ENCODE measurements around the gene THSD4. TPM values are rescaled to one million over a fixed set of nuclear protein-coding genes. Genes with fewer than 3 reads are reported as not detected.

The THSD4 gene
- total RNA-seq, 1 experiment from 2014 or later = 29.3 TPM

DNA sequence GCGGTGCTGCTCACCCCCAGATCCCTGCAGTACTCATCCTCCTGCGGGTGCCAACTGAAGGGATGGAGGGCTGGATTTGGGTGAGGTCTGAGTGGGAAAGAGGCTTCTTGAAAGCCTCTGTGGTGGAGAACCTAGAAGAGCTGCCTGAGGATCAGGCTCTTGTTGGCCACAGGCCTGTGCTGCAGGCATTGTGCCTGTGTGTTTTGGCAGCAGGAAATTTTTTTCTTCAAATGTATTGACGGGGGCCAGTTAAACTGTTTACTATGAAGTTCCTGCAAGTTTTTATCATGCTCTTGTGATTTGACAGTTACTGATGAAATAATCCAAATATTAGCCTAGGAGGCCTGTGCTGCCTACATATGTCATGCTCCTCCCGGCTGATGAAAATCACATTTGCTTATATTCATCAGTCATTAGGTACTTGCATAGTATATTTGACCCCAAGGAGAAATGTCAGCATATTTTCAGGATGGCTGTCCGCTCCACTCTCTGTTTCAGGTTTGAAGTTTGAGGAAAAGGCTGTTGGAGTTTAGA lies 103.1 kb downstream of the THSD4 start:
- no peak overlapping the region for H3K4me2 ChIP-seq
- no peak overlapping the region for H2AFZ ChIP-seq
- H4K20me1 ChIP-seq (ENCODE audit: insufficient read depth) = no peaks in the 10 kb centered on the region
- H3K27ac ChIP-seq = no peak overlapping the region
- CTCF ChIA-PET = no interaction called here
- H3K4me3 ChIP-seq = no peak overlapping the region
- H3F3A ChIP-seq (ENCODE audit: insufficient read depth, low read depth) = no peaks in the 10 kb centered on the region
- H3K9me2 ChIP-seq (ENCODE audit: insufficient read depth) = no peaks in the 10 kb centered on the region
- TF ChIP-seq, protein P1, sequence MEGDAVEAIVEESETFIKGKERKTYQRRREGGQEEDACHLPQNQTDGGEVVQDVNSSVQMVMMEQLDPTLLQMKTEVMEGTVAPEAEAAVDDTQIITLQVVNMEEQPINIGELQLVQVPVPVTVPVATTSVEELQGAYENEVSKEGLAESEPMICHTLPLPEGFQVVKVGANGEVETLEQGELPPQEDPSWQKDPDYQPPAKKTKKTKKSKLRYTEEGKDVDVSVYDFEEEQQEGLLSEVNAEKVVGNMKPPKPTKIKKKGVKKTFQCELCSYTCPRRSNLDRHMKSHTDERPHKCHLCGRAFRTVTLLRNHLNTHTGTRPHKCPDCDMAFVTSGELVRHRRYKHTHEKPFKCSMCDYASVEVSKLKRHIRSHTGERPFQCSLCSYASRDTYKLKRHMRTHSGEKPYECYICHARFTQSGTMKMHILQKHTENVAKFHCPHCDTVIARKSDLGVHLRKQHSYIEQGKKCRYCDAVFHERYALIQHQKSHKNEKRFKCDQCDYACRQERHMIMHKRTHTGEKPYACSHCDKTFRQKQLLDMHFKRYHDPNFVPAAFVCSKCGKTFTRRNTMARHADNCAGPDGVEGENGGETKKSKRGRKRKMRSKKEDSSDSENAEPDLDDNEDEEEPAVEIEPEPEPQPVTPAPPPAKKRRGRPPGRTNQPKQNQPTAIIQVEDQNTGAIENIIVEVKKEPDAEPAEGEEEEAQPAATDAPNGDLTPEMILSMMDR (conservative IDR thresholded peaks at IDR 0.05) = no peak
- TF ChIP-seq EZH2 (IDR thresholded peaks at IDR 0.05; ENCODE audit: low read depth) = no peak
- H3K4me1 ChIP-seq (replicated peaks; ENCODE audit: insufficient read depth) = no peaks in the 10 kb centered on the region
- H3K79me2 ChIP-seq (ENCODE audit: low read depth) = no peaks in the 10 kb centered on the region
- DNase-seq = no peak
- H3K9me3 ChIP-seq (ENCODE audit: insufficient read depth, low read depth) = no peaks in the 10 kb centered on the region
- intact Hi-C loops (cut with micrococcal nuclease; ENCODE audit: unreplicated experiment) = no loop called here
- POLR2A ChIA-PET (ENCODE audit: unreplicated experiment) = no interaction called here
- BruUV-seq (replicated peaks) = no TSS peak
- no peaks in the 10 kb centered on the region for H3K27me3 ChIP-seq (ENCODE audit: insufficient read depth, low read depth)
- H3K36me3 ChIP-seq (ENCODE audit: low read depth) = no peaks in the 10 kb centered on the region

DNA sequence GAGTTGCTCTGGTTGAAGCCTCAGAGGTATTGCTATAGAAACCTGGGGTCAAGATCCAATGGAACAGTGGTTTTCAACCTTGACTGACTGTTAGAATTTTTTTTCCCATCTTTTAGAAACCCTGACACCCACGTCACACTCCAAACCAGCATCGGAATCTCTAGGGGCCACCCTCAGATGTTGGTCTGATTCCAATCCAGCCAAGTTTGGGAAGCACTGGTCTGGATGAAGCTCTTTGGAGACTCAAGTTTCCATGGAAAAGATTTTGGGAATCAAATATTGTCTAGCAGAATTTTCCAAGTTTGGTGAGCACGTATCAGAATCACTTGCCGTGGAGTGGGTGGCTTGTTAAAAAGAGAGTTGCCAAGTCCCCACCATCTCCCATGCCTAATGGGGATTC lies 103.8 kb downstream of the THSD4 start:
- intact Hi-C loops (cut with micrococcal nuclease; ENCODE audit: unreplicated experiment) = no loop called here
- H3K36me3 ChIP-seq (ENCODE audit: low read depth) = no peaks in the 10 kb centered on the region
- POLR2A ChIA-PET (ENCODE audit: unreplicated experiment) = no interaction called here

GRCh38 chr15:71219645-71220044 lies 104.4 kb downstream of the THSD4 start:
- no peak overlapping the region for H3K4me2 ChIP-seq
- intact Hi-C loops (cut with micrococcal nuclease; ENCODE audit: unreplicated experiment) = no loop called here
- POLR2A ChIA-PET (ENCODE audit: unreplicated experiment) = no interaction called here

More for the DNA sequence above, 103.8 kb downstream of the THSD4 start:
- Histone ChIP-seq H3K9me2 (ENCODE audit: insufficient read depth) (no peaks in the 10 kb centered on the region), H3K27me3 (ENCODE audit: insufficient read depth, low read depth) (no peaks in the 10 kb centered on the region), H4K20me1 (ENCODE audit: insufficient read depth) (no peaks in the 10 kb centered on the region), H3F3A (ENCODE audit: insufficient read depth, low read depth) (no peaks in the 10 kb centered on the region), H3K9me3 (ENCODE audit: insufficient read depth, low read depth) (no peaks in the 10 kb centered on the region), H3K4me2 (no peak overlapping the region), H3K4me3 (no peak overlapping the region), H3K27ac (no peak overlapping the region), H3K4me1 (replicated peaks; ENCODE audit: insufficient read depth) (no peaks in the 10 kb centered on the region), H3K79me2 (ENCODE audit: low read depth) (no peaks in the 10 kb centered on the region), H2AFZ (no peak overlapping the region)
- CTCF ChIA-PET = no interaction called here
- BruUV-seq (replicated peaks) = no TSS peak
- no peak for TF ChIP-seq EZH2 (IDR thresholded peaks at IDR 0.05; ENCODE audit: low read depth)
- TF ChIP-seq, protein P1 (conservative IDR thresholded peaks at IDR 0.05) = no peak
- DNase-seq = no peak

More at GRCh38 chr15:71219645-71220044, 104.4 kb downstream of the THSD4 start:
- H3K9me3 ChIP-seq (ENCODE audit: insufficient read depth, low read depth) = no peaks in the 10 kb centered on the region
- no peaks in the 10 kb centered on the region for H3K27me3 ChIP-seq (ENCODE audit: insufficient read depth, low read depth)
- no peak overlapping the region for H2AFZ ChIP-seq
- no peak overlapping the region for H3K4me3 ChIP-seq
- no peak for DNase-seq
- no peaks in the 10 kb centered on the region for H3F3A ChIP-seq (ENCODE audit: insufficient read depth, low read depth)
- no peaks in the 10 kb centered on the region for H3K4me1 ChIP-seq (replicated peaks; ENCODE audit: insufficient read depth)
- no peaks in the 10 kb centered on the region for H3K79me2 ChIP-seq (ENCODE audit: low read depth)
- H3K36me3 ChIP-seq (ENCODE audit: low read depth) = no peaks in the 10 kb centered on the region
- no peaks in the 10 kb centered on the region for H3K9me2 ChIP-seq (ENCODE audit: insufficient read depth)
- H3K27ac ChIP-seq = no peak overlapping the region
- no peak for TF ChIP-seq EZH2 (IDR thresholded peaks at IDR 0.05; ENCODE audit: low read depth)
- TF ChIP-seq, protein P1 (conservative IDR thresholded peaks at IDR 0.05) = no peak
- H4K20me1 ChIP-seq (ENCODE audit: insufficient read depth) = no peaks in the 10 kb centered on the region
- CTCF ChIA-PET = no interaction called here
- BruUV-seq (replicated peaks) = no TSS peak
